OCI-LY1 (cell line): ENCODE measurements around the gene BCL2.

Experiments
- EZH2 ChIP-seq: fragments of 200-600 bp; sonication (generic), shearing (Covaris generic); IDR thresholded peaks from 2 replicates; pipeline ENCODE4 v1.8.0; 2017; ENCODE audit warnings: borderline replicate concordance, mixed run types, mild to moderate bottlenecking, antibody characterized with exemption, low read length, moderate library complexity, mixed read lengths
- TF ChIP-seq, protein P1 (sequence below): fragments of 200-600 bp; sonication (generic), shearing (Covaris generic); IDR thresholded peaks from 2 replicates; pipeline ENCODE4 v1.5.1; 2017; ENCODE audit warnings: mild to moderate bottlenecking, antibody characterized with exemption, low read length, moderate library complexity, mixed read lengths

DNA sequence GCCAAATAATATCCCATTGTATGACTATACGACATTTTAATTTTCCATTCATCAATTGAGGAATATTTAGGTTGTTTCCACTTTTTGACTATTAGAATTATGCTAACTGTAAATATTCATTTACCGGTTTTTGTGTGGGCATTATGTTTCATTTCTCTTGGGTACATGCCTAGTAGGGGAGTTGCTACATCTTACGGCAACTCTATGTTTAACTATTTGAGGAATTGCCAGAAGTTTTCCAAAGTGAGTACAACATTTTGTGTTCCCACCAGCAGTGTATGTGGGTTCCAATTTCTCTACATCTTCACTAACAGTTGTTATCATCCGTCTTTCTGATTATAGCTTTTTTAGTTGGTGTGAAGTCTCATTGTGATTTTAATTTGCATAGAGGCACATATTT lies 49.0 kb upstream of the BCL2 start:
- TF ChIP-seq EZH2, result no peak
- TF ChIP-seq, protein P1, sequence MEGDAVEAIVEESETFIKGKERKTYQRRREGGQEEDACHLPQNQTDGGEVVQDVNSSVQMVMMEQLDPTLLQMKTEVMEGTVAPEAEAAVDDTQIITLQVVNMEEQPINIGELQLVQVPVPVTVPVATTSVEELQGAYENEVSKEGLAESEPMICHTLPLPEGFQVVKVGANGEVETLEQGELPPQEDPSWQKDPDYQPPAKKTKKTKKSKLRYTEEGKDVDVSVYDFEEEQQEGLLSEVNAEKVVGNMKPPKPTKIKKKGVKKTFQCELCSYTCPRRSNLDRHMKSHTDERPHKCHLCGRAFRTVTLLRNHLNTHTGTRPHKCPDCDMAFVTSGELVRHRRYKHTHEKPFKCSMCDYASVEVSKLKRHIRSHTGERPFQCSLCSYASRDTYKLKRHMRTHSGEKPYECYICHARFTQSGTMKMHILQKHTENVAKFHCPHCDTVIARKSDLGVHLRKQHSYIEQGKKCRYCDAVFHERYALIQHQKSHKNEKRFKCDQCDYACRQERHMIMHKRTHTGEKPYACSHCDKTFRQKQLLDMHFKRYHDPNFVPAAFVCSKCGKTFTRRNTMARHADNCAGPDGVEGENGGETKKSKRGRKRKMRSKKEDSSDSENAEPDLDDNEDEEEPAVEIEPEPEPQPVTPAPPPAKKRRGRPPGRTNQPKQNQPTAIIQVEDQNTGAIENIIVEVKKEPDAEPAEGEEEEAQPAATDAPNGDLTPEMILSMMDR, result no peak
